PC-9 (cell line): Measurements from ENCODE around the gene USP11.

Experiments
- CTCF ChIP-seq: fragments of 200-600 bp; sonication (generic); conservative IDR thresholded peaks from 2 replicates; pipeline ENCODE4 v1.6.1; 2017; ENCODE audit warnings: mixed run types, antibody characterized with exemption, mild to moderate bottlenecking, moderate library complexity
- EZH2 ChIP-seq: fragments of 200-600 bp; sonication (generic); IDR thresholded peaks from 2 replicates; pipeline ENCODE4 v1.8.0; 2017; ENCODE audit warnings: antibody characterized with exemption, low read depth

- TF ChIP-seq CTCF (no peak), EZH2 (no peak)
These were observed 15.8 kb downstream of the USP11 start for GRCh38 chrX:47248576-47248975.
